NB4 (cell line): ENCODE results near the gene MCM8.

ENCODE experiments used
- DNase-seq: peaks from one replicate; pipeline ENCODE4 v3.0.0; 2010; ENCODE audit warnings: low read depth
- H3K4me3 ChIP-seq: one replicate; pipeline ENCODE4 v1.5.1; 2011; ENCODE audit warnings: mild to moderate bottlenecking, low read depth, low read length, moderate library complexity
- MAX ChIP-seq: IDR thresholded peaks from 2 replicates; pipeline ENCODE4 v1.6.1; 2011; ENCODE audit warnings: low read depth, low read length
- MYC ChIP-seq: IDR thresholded peaks from 2 replicates; pipeline ENCODE4 v1.6.1; 2011; ENCODE audit warnings: low read depth, low read length
- POLR2A ChIP-seq: IDR thresholded peaks from 2 replicates; pipeline ENCODE4 v1.6.1; 2011; ENCODE audit warnings: mild to moderate bottlenecking; ENCODE audit not compliant: insufficient read length; ENCODE audit errors: extremely low read depth
- TF ChIP-seq, protein P1 (sequence below): IDR thresholded peaks from one replicate; pipeline ENCODE4 v1.5.1; 2012; ENCODE audit warnings: low read depth, low read length

MCM8 gene

GRCh38 chr20:5970381-5970780 lies 19.9 kb downstream of the MCM8 start:
- no peak for DNase-seq
- TF ChIP-seq, protein P1, sequence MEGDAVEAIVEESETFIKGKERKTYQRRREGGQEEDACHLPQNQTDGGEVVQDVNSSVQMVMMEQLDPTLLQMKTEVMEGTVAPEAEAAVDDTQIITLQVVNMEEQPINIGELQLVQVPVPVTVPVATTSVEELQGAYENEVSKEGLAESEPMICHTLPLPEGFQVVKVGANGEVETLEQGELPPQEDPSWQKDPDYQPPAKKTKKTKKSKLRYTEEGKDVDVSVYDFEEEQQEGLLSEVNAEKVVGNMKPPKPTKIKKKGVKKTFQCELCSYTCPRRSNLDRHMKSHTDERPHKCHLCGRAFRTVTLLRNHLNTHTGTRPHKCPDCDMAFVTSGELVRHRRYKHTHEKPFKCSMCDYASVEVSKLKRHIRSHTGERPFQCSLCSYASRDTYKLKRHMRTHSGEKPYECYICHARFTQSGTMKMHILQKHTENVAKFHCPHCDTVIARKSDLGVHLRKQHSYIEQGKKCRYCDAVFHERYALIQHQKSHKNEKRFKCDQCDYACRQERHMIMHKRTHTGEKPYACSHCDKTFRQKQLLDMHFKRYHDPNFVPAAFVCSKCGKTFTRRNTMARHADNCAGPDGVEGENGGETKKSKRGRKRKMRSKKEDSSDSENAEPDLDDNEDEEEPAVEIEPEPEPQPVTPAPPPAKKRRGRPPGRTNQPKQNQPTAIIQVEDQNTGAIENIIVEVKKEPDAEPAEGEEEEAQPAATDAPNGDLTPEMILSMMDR, result no peak
- TF ChIP-seq POLR2A (no peak), MYC (no peak), MAX (no peak)
- H3K4me3 ChIP-seq, result no peak overlapping the region

- no peak overlapping the region for H3K4me3 ChIP-seq
- TF ChIP-seq, protein P1, result no peak
- TF ChIP-seq POLR2A, result no peak
- no peak for TF ChIP-seq MYC
- no peak for TF ChIP-seq MAX
- no peak for DNase-seq
These were observed 20.8 kb downstream of the MCM8 start for GRCh38 chr20:5971203-5971602.

DNA sequence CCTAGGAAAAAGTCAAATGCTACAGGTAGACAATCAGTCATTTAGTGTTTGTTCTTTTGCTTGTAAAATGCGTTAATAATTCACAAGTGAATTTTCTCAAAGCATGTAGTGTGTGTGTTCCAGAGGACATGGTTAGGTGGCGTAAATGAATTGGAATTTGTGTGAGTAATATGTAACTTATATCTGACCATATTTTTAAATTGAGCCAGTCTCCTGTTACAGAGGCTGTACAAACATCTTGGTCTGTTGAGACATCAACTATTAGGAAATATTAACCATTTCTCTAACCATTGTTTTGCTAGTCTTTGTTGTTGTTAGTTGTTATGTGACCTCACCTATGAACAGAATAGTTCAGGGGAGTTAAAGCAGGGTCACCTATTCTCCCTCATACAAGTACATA lies 22.7 kb downstream of the MCM8 start:
- no peak overlapping the region for H3K4me3 ChIP-seq
- no peak for DNase-seq
- TF ChIP-seq, protein P1, result no peak
- TF ChIP-seq MAX (no peak), MYC (no peak), POLR2A (no peak)

DNA sequence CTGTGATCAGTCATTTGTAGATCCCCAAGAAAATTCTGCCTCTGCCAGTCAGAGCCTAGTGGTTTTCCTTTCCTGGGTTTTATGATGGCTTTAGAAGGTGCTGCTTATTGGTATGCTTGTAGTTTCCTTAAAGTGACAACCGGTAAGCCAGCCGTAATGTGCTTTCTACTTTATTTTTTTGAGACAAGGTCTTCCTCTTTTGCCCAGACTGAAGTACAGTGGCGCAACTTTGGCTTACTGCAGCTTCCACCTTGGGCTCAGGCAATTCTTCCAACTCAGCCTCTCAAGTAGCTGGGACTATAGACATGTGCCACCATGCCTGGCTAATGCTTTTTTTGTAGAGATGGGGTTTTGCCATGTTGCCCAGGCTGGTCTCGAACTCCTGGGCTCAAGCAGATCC lies 23.5 kb downstream of the MCM8 start:
- TF ChIP-seq MYC (no peak), POLR2A (no peak), MAX (no peak)
- TF ChIP-seq, protein P1, result no peak
- H3K4me3 ChIP-seq, result no peak overlapping the region
- DNase-seq, result peak; percentile 68

DNA sequence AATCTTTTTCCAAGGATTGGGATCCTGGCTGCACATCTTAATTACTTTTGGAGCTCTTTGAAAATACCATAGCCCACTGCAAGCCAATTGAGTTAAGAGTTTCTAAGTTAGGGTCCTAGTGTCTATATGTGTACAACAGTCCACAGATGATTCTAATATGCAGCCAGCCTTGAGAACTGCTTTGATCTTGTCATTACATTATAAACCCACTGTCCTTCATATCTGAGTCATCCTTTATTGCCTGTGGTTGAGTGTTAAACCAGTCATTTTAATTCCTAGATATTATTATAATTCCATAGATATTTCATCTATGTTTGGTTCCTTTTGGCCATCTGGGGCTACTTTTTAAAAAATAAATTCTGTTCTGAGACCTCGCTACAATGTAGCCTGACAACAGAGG lies 24.1 kb downstream of the MCM8 start:
- no peak for DNase-seq
- H3K4me3 ChIP-seq, result no peak overlapping the region
- TF ChIP-seq, protein P1, result no peak

- no peak overlapping the region for H3K4me3 ChIP-seq
- TF ChIP-seq MAX (no peak), MYC (no peak), POLR2A (no peak)
- TF ChIP-seq, protein P1, result no peak
These were observed 25.3 kb downstream of the MCM8 start for GRCh38 chr20:5975778-5976177.

More at GRCh38 chr20:5975778-5976177, 25.3 kb downstream of the MCM8 start:
- no peak for DNase-seq
